HS-5 (cell line): Measurements from ENCODE around the gene PCED1B.
A peak's percentile ranks its signal among the peaks of the same experiment; 100 is the strongest.
"Not testable (repeated sequence)": the region's sequence is repeated elsewhere in the genome, so short reads cannot be mapped to it uniquely, and the experiment has no call there.

Experiments used
- DNase-seq: peaks from one replicate; pipeline ENCODE4 v3.0.0-alpha.2; 2012; ENCODE audit warnings: low read depth

Gene PCED1B

GRCh38 chr12:47091009-47091408, 11.6 kb downstream of the PCED1B start:
- no peak for DNase-seq

DNA sequence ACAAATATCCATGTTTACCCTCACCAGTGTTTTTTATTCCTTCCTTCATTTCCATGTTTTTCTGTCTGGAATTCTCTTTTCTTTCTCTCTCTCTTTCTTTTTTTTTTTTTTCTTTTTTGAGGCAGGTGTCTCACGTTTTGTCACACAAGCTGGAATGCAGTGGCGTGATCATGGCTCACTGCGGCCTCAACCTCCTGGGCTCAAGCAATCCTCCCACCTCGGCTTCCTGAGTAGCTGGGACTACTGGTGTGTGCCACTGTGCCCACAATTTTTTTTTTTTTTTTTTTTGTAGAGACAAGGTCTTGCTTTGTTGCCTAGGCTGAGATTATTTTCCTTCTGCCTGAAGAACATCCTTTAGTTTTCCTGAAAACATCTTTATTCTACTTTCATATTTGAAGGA, 15.4 kb downstream of the PCED1B start:
- DNase-seq = no peak

- DNase-seq = peak; percentile 57
These were observed 16.2 kb downstream of the PCED1B start for GRCh38 chr12:47095446-47096236.

- no peak for DNase-seq
These were observed 18.0 kb downstream of the PCED1B start for GRCh38 chr12:47097276-47097896.

DNA sequence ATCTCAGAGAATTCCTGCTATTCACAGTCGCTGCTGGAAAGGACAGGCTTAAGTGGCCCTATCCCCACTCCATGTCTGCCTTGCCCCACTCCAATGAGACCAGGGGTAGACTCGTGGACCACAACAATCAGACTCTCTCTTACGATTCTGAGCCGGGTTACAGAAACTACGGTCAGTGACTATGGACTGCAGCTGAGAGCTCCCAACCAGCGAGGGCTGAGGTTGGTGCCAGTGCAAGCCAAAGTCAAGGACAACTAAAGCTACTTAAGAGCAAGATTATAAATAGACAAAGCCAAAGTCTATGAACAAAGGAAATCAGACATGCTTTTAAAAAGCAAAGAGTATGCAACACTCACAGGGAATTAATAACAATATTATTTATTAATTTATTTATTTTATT, 18.7 kb downstream of the PCED1B start:
- DNase-seq = no peak

- DNase-seq = no peak
These were observed 20.2 kb downstream of the PCED1B start for GRCh38 chr12:47099610-47100009.

DNA sequence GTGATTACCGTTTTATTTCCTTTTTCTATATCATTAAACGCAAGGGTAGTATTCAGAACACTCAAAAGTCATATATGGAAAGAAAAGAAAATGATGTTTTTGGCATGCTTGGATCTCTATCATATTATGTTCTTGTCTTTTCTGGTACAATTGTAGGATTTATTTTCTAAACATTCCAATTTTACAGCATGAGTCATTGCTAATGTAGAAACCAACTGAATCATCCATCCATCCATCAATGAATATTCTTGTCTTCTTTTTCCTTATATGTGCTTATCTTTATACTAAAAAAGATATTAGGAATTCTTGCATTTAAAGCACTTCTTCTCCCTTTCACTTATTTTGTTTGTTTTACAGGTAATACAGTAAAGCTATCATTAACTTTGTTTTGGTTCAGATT, 20.7 kb downstream of the PCED1B start:
- DNase-seq = no peak

GRCh38 chr12:47102406-47102805, 23.0 kb downstream of the PCED1B start:
- no peak for DNase-seq

GRCh38 chr12:47102845-47103651, 23.6 kb downstream of the PCED1B start:
- no peak for DNase-seq

GRCh38 chr12:47105914-47106674, 26.7 kb downstream of the PCED1B start:
- DNase-seq = no peak

DNA sequence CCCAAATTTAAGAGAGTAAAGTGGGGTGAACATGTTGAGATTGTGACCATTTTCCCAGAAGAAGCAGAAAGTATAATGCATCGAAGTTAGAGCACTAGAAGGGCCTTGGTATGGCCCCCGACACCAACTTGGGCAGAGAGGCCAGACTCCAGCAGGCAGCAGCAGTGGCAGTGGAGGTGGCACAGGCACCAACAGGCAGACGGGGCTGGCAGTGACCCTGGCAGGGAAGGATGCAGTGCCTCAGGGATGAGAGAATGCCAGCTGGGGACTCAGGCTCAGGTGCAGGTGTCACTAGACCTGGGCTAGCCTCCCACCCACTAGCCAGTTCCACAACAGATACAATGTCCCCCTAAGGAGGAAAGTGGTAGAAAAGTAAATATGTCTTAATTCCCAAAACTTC, 28.0 kb downstream of the PCED1B start:
- DNase-seq = no peak

GRCh38 chr12:47107926-47108325, 28.5 kb downstream of the PCED1B start:
- DNase-seq = no peak

GRCh38 chr12:47110011-47110541, 30.7 kb downstream of the PCED1B start:
- no peak for DNase-seq

DNA sequence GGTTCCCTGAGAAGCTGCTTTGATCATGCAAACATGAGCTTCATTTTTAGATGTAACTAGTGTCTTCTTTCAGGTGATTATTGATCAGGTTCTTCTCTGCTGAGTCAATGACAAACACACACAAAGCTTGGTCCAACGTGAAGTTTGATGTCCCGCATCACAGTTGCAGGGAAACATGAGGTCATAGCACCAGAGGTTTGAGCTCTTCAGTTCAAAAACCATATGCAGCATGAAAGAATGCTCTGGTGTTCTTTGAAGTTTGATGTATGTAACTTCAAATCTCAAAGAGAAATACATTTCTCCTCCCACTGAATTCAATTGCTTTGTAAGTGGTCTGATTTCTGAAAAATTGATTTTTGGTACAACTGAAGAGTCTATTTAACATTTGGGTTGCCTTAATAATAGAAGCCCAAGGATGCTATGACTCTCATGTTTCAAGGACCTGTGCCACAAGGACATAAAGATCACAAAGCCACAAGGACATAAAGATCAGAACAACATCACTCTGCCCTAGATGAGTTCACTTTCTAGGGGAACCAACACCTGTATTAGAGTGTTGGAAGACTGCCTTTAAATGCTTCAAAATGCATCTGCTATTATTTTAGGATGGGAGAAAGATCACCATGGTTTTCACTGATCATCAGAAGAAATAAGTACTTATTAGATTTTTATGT, 31.4 kb downstream of the PCED1B start:
- DNase-seq = no peak

GRCh38 chr12:47111392-47111778, 32.0 kb downstream of the PCED1B start:
- no peak for DNase-seq

DNA sequence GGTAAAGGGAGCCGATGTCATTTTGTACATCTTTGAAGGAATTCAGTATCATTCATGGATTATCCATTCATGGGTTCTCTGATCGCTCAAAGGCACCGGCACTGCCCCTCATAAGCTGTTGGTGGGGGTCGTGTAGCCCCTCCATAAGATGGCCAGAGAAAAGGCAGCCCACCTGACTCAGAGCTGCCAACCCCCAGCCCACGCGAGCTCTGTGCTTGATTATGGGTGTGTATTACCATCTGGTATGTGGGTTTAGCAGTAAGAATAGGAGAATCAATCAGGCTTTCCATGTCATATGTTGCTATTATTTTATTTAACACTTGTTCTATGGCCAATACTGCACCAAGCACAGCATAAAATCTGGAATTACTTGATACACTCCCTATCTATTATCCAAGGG, 32.4 kb downstream of the PCED1B start:
- no peak for DNase-seq

- no peak for DNase-seq
These were observed 33.3 kb downstream of the PCED1B start for GRCh38 chr12:47112679-47113078.

GRCh38 chr12:47114481-47114892, 35.1 kb downstream of the PCED1B start:
- DNase-seq = no peak

- not testable (repeated sequence) for DNase-seq
These were observed 37.9 kb downstream of the PCED1B start for GRCh38 chr12:47117305-47117704.

DNA sequence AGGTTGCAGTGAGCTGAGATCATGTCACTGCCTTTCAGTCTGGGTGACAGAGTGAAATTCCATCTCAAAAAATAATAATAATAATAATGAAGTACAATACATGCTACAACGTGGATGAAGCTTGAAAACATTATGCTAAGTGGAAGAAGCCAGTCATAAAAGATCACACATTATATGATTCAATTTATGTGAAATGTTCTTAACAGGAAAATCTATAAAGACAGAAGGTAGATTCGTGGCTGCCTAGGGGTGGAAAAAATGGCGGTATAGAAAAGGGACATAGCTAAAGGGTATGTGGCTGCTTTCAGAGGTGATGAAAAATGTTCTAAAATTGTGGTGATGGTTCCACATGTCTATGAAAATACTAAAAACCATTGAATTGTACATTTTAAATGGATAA, 41.3 kb downstream of the PCED1B start:
- DNase-seq = no peak

GRCh38 chr12:47121146-47121545, 41.7 kb downstream of the PCED1B start:
- no peak for DNase-seq
